HG02759 (cell line): ENCODE results near the gene FSIP1.

Source experiments
- ATAC-seq: cut with Tn5 transposase; IDR thresholded peaks from one replicate; pipeline ENCODE4 v1.9.1; 2021; ENCODE audit warnings: mild to moderate bottlenecking, moderate library complexity; ENCODE audit not compliant: unreplicated experiment

The FSIP1 gene

GRCh38 chr15:39654304-39654703, 128.3 kb downstream of the FSIP1 start:
- no peak for ATAC-seq

GRCh38 chr15:39651881-39652280, 130.8 kb downstream of the FSIP1 start:
- no peak for ATAC-seq

GRCh38 chr15:39651295-39651694, 131.3 kb downstream of the FSIP1 start:
- ATAC-seq, result no peak

GRCh38 chr15:39649757-39650156, 132.9 kb downstream of the FSIP1 start:
- ATAC-seq, result no peak

- ATAC-seq, result no peak
These were observed 136.2 kb downstream of the FSIP1 start for GRCh38 chr15:39646425-39646824.

GRCh38 chr15:39645976-39646257, 136.7 kb downstream of the FSIP1 start:
- no peak for ATAC-seq

- no peak for ATAC-seq
These were observed 137.3 kb downstream of the FSIP1 start for GRCh38 chr15:39645138-39645975.

- ATAC-seq, result no peak
These were observed 138.5 kb downstream of the FSIP1 start for GRCh38 chr15:39644136-39644535.

GRCh38 chr15:39643727-39644126, 138.9 kb downstream of the FSIP1 start:
- ATAC-seq, result no peak

GRCh38 chr15:39642011-39642640, 140.5 kb downstream of the FSIP1 start:
- no peak for ATAC-seq

GRCh38 chr15:39641191-39641889, 141.3 kb downstream of the FSIP1 start:
- no peak for ATAC-seq

- ATAC-seq, result no peak
These were observed 142.0 kb downstream of the FSIP1 start for GRCh38 chr15:39640665-39641064.

- ATAC-seq, result no peak
These were observed 143.6 kb downstream of the FSIP1 start for GRCh38 chr15:39639037-39639436.

- no peak for ATAC-seq
These were observed 144.6 kb downstream of the FSIP1 start for GRCh38 chr15:39638041-39638440.

GRCh38 chr15:39631357-39631756, 151.3 kb downstream of the FSIP1 start:
- ATAC-seq, result no peak

- ATAC-seq, result no peak
These were observed 152.7 kb downstream of the FSIP1 start for GRCh38 chr15:39629906-39630305.

GRCh38 chr15:39629371-39629770, 153.3 kb downstream of the FSIP1 start:
- no peak for ATAC-seq

GRCh38 chr15:39628546-39629257, 153.9 kb downstream of the FSIP1 start:
- ATAC-seq, result no peak

GRCh38 chr15:39628144-39628508, 154.5 kb downstream of the FSIP1 start:
- ATAC-seq, result no peak

- ATAC-seq, result no peak
These were observed 155.0 kb downstream of the FSIP1 start for GRCh38 chr15:39627451-39628143.

GRCh38 chr15:39625856-39626255, 156.8 kb downstream of the FSIP1 start:
- no peak for ATAC-seq
